OCI-LY1 (cell line): ENCODE measurements around the gene RNF214.

Experiments used
- H2AFZ ChIP-seq: fragments of 200-600 bp; sonication (generic), shearing (Covaris generic); 2 replicates; pipeline ENCODE4 v1.6.0; 2014; ENCODE audit warnings: antibody characterized with exemption, mild to moderate bottlenecking, low read length
- H3F3A ChIP-seq: fragments of 200-600 bp; sonication (generic), shearing (Covaris generic); 2 replicates; pipeline ENCODE4 v1.6.0; 2014; ENCODE audit warnings: mild to moderate bottlenecking, antibody characterized with exemption, low read length, moderate library complexity; ENCODE audit not compliant: insufficient read depth
- H3K27ac ChIP-seq: fragments of 200-600 bp; sonication (generic); 2 replicates; pipeline ENCODE4 v1.5.1; 2014; ENCODE audit warnings: low read length, mixed run types, mild to moderate bottlenecking, low read depth; ENCODE audit not compliant: poor library complexity, severe bottlenecking
- H3K27me3 ChIP-seq: fragments of 200-600 bp; sonication (generic); 2 replicates; pipeline ENCODE4 v1.6.0; 2014; ENCODE audit warnings: antibody characterized with exemption, mild to moderate bottlenecking, low read length, moderate library complexity; ENCODE audit not compliant: insufficient read depth
- H3K36me3 ChIP-seq: fragments of 200-600 bp; sonication (generic); 2 replicates; pipeline ENCODE4 v1.6.1; 2014; ENCODE audit warnings: mild to moderate bottlenecking, antibody characterized with exemption, low read length, moderate library complexity, mixed read lengths; ENCODE audit not compliant: insufficient read depth
- H3K4me1 ChIP-seq: fragments of 200-600 bp; sonication (generic); 2 replicates; pipeline ENCODE4 v1.5.1; 2014; ENCODE audit warnings: mild to moderate bottlenecking, low read length, moderate library complexity; ENCODE audit not compliant: insufficient read depth, severe bottlenecking
- H3K4me2 ChIP-seq: fragments of 200-600 bp; sonication (generic), shearing (Covaris generic); 2 replicates; pipeline ENCODE4 v1.6.1; 2014; ENCODE audit warnings: low read length
- H3K4me3 ChIP-seq: fragments of 200-600 bp; sonication (generic); 2 replicates; pipeline ENCODE4 v1.5.1; 2014; ENCODE audit warnings: low read length, low read depth, mild to moderate bottlenecking, mixed read lengths; ENCODE audit not compliant: poor library complexity, severe bottlenecking
- H3K79me2 ChIP-seq: fragments of 200-600 bp; shearing (Covaris generic); 2 replicates; pipeline ENCODE4 v1.6.1; 2016; ENCODE audit warnings: mixed run types, low read length, mixed read lengths; ENCODE audit not compliant: insufficient read depth
- H3K9ac ChIP-seq: fragments of 200-600 bp; sonication (generic), shearing (Covaris generic); 2 replicates; pipeline ENCODE4 v1.6.1; 2014; ENCODE audit warnings: mild to moderate bottlenecking, low read length, mixed read lengths
- H3K9me2 ChIP-seq: fragments of 200-600 bp; sonication (generic), shearing (Covaris generic); 2 replicates; pipeline ENCODE4 v1.6.1; 2014; ENCODE audit warnings: low read depth, mild to moderate bottlenecking, low read length, mixed read lengths
- H3K9me3 ChIP-seq: fragments of 200-600 bp; shearing (Covaris generic); 2 replicates; pipeline ENCODE4 v1.6.1; 2014; ENCODE audit warnings: low read length, mixed read lengths
- H4K20me1 ChIP-seq: fragments of 200-600 bp; sonication (generic), shearing (Covaris generic); 2 replicates; pipeline ENCODE4 v1.6.0; 2016; ENCODE audit warnings: mild to moderate bottlenecking, low read length; ENCODE audit not compliant: insufficient read depth
- EZH2 ChIP-seq: fragments of 200-600 bp; sonication (generic), shearing (Covaris generic); IDR thresholded peaks from 2 replicates; pipeline ENCODE4 v1.8.0; 2017; ENCODE audit warnings: borderline replicate concordance, mixed run types, mild to moderate bottlenecking, antibody characterized with exemption, low read length, moderate library complexity, mixed read lengths
- TF ChIP-seq, protein P1 (sequence below): fragments of 200-600 bp; sonication (generic), shearing (Covaris generic); IDR thresholded peaks from 2 replicates; pipeline ENCODE4 v1.5.1; 2017; ENCODE audit warnings: mild to moderate bottlenecking, antibody characterized with exemption, low read length, moderate library complexity, mixed read lengths

Gene RNF214

DNA sequence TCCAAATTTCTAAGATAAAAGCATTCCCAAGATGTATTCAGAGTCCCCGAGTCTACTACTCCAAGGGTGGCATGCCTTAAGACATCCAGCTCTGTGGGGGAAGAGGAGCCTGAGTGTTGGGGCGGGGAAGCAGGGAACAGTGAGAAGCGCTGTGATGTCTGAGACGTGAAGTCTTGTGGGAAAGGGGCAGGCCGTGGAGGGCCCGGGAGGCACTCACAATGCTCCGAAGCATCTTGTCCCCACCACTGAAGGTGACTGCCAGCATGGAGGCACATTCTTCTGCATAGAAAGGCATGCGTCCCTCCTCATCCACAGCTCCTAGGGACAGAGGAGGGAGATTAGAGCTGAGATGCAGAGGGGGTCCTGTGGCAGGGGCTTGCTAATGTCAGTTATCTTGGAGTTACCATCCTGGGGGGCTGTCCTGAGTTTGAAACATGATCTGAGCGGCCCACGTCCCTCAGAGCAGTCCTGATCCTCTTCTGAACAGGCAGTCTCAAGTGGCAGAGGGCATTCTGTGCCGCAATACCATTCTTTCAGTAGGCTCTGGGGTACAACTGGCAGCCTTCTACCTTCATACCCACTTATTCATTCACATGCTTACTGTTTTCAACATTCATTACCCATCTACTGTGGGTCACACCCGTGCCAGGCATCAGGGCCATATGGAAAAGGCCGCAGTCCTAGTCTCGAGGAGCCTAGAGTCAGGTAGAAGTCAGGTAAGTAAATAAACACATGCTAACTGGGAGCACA, 9.3 kb upstream of the RNF214 start:
- no peaks in the 10 kb centered on the region for H3F3A ChIP-seq
- H4K20me1 ChIP-seq = no peaks in the 10 kb centered on the region
- peaks cover 70% of the 10 kb centered on the region for H3K36me3 ChIP-seq
- H3K79me2 ChIP-seq = no peaks in the 10 kb centered on the region
- H3K4me2 ChIP-seq = no peak overlapping the region
- no peaks in the 10 kb centered on the region for H3K4me1 ChIP-seq
- H3K9me2 ChIP-seq = no peaks in the 10 kb centered on the region
- TF ChIP-seq EZH2 = no peak
- TF ChIP-seq, protein P1, sequence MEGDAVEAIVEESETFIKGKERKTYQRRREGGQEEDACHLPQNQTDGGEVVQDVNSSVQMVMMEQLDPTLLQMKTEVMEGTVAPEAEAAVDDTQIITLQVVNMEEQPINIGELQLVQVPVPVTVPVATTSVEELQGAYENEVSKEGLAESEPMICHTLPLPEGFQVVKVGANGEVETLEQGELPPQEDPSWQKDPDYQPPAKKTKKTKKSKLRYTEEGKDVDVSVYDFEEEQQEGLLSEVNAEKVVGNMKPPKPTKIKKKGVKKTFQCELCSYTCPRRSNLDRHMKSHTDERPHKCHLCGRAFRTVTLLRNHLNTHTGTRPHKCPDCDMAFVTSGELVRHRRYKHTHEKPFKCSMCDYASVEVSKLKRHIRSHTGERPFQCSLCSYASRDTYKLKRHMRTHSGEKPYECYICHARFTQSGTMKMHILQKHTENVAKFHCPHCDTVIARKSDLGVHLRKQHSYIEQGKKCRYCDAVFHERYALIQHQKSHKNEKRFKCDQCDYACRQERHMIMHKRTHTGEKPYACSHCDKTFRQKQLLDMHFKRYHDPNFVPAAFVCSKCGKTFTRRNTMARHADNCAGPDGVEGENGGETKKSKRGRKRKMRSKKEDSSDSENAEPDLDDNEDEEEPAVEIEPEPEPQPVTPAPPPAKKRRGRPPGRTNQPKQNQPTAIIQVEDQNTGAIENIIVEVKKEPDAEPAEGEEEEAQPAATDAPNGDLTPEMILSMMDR = no peak
- no peak overlapping the region for H3K9ac ChIP-seq
- no peak overlapping the region for H3K4me3 ChIP-seq
- no peak overlapping the region for H3K27ac ChIP-seq
- H3K27me3 ChIP-seq = no peaks in the 10 kb centered on the region
- H3K9me3 ChIP-seq = no peaks in the 10 kb centered on the region
- no peak overlapping the region for H2AFZ ChIP-seq

DNA sequence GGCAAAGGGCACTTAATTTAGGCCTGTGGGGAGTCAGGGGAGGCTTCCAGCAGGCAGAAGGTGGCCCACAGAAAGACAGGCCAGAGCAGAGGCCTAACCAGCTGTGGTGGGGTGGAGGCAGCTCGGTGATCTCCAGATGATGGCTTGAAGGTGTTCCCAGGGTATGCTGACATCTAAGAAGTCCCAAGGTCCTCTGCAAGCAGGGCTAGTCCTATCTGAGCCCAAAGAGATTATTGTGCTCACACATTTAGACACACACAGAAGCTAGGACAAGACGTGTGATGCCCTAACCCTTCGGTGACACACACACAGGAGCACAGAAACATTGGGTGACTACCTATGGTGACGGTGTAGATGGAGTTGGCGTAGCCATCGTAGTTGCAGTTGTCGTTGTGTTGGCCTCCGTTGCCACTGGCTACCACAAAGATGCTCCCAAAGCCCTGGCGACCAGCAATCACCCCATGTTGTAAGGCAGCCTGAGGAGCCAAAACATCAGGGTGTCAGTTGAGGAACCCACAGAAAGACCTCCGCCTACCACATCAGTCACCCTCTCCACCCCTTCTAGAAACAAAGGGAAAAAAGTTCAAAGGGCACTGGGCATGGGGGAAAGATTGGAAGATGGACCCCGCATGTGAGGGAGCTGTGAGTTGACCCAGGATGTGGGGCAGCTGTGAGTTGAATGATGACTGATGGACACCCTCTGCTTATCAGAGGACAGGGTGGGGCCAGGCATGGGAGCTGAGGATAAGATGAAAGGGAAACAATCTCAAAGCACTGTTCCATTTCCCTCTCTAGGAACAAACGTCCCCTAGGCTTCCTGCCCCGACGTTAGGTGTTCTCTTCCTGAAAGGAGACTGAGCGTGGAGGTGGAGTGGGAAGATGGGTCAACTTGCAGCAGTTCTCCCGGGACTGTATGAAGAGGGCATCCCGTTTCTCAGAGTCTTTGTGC, 8.5 kb upstream of the RNF214 start:
- H3K36me3 ChIP-seq = peaks cover 65% of the 10 kb centered on the region
- no peaks in the 10 kb centered on the region for H4K20me1 ChIP-seq
- no peak overlapping the region for H3K27ac ChIP-seq
- TF ChIP-seq EZH2 = no peak
- TF ChIP-seq, protein P1 = no peak
- H3K9me3 ChIP-seq = no peaks in the 10 kb centered on the region
- no peak overlapping the region for H2AFZ ChIP-seq
- no peak overlapping the region for H3K4me3 ChIP-seq
- no peaks in the 10 kb centered on the region for H3K27me3 ChIP-seq
- no peaks in the 10 kb centered on the region for H3K79me2 ChIP-seq
- H3K9ac ChIP-seq = no peak overlapping the region
- no peaks in the 10 kb centered on the region for H3K9me2 ChIP-seq
- H3F3A ChIP-seq = no peaks in the 10 kb centered on the region
- H3K4me1 ChIP-seq = no peaks in the 10 kb centered on the region
- no peak overlapping the region for H3K4me2 ChIP-seq

DNA sequence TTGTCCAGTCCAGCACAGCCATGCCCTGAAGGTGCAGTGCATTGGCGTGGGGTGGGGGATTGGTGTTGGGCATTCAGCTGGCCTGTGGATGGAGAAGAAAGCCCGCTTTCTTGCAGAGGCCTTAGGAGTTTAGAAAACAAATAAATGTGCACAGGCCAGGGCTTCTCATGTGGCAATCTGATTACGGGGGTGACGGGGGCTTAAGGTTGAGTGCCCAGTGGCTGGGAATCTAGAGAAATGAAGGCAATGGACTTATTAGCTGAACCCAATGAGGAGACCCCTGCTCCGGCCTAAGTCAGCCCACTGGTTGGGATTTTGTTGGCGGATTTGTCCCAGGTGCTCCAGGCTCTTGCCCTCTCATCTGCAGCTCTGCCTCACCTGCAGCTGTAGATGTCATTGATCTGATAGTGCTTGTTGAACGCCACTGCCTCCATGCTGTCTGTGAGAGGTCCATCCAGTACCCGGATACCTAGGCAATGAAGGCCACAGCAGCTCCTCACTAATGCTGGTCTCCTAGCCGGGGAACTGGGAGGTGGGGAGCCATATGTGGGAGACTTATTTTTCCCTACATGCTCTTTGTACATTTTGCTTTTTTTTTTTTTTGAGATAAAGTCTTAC, 6.8 kb upstream of the RNF214 start:
- no peak overlapping the region for H3K4me3 ChIP-seq
- no peak overlapping the region for H3K9ac ChIP-seq
- H2AFZ ChIP-seq = no peak overlapping the region
- no peaks in the 10 kb centered on the region for H3K79me2 ChIP-seq
- H3K27me3 ChIP-seq = no peaks in the 10 kb centered on the region
- no peaks in the 10 kb centered on the region for H3F3A ChIP-seq
- no peak overlapping the region for H3K27ac ChIP-seq
- H3K9me2 ChIP-seq = no peaks in the 10 kb centered on the region
- H3K36me3 ChIP-seq = peaks cover 66% of the 10 kb centered on the region
- H3K4me1 ChIP-seq = peaks cover 10% of the 10 kb centered on the region
- H4K20me1 ChIP-seq = no peaks in the 10 kb centered on the region
- no peak for TF ChIP-seq EZH2
- TF ChIP-seq, protein P1 = no peak
- H3K9me3 ChIP-seq = no peaks in the 10 kb centered on the region
- H3K4me2 ChIP-seq = no peak overlapping the region
